EL (cell line): ENCODE measurements around the gene MYL9.
"Not testable (repeated sequence)": the region's sequence is repeated elsewhere in the genome, so short reads cannot be mapped to it uniquely, and the experiment has no call there.

Experiments used
- DNase-seq: peaks from one replicate; pipeline ENCODE4 v3.0.0-alpha.2; 2016

MYL9 gene

GRCh38 chr20:36541227-36541767 is at the start of gene MYL9:
TSS of gene MYL9 (plus strand) at chr20:36541519. CDS start at chr20:36544885, 3,366 bp downstream.
- DNase-seq: peak; percentile 89

GRCh38 chr20:36491901-36492617 is 49.3 kb upstream of the MYL9 start:
- DNase-seq: peak; percentile 67

GRCh38 chr20:36493051-36493800 is 48.1 kb upstream of the MYL9 start:
- DNase-seq: no peak

- peak; percentile 87 for DNase-seq
Observed at GRCh38 chr20:36493801-36494114, 47.6 kb upstream of the MYL9 start.

GRCh38 chr20:36496707-36497669 is 44.3 kb upstream of the MYL9 start:
- DNase-seq: no peak

GRCh38 chr20:36497856-36498255 is 43.5 kb upstream of the MYL9 start:
- peak; percentile 33 for DNase-seq

- DNase-seq: no peak
Observed at GRCh38 chr20:36498386-36499179, 42.7 kb upstream of the MYL9 start.

- no peak for DNase-seq
Observed at GRCh38 chr20:36499211-36499610, 42.1 kb upstream of the MYL9 start.

- DNase-seq: peak; percentile 86
Observed at GRCh38 chr20:36499723-36500501, 41.4 kb upstream of the MYL9 start.

- no peak for DNase-seq
Observed at GRCh38 chr20:36501367-36502006, 39.8 kb upstream of the MYL9 start.

- no peak for DNase-seq
Observed at GRCh38 chr20:36504295-36504694, 37.0 kb upstream of the MYL9 start.

- DNase-seq: no peak
Observed at GRCh38 chr20:36506253-36506652, 35.1 kb upstream of the MYL9 start.

GRCh38 chr20:36507746-36508145 is 33.6 kb upstream of the MYL9 start:
- no peak for DNase-seq

- DNase-seq: no peak
Observed at GRCh38 chr20:36519012-36519719, 22.2 kb upstream of the MYL9 start.

- DNase-seq: peak; percentile 50
Observed at GRCh38 chr20:36519944-36520343, 21.4 kb upstream of the MYL9 start.

GRCh38 chr20:36521526-36521925 is 19.8 kb upstream of the MYL9 start:
- DNase-seq: no peak

- not testable (repeated sequence) for DNase-seq
Observed at GRCh38 chr20:36522412-36522811, 18.9 kb upstream of the MYL9 start.

- DNase-seq: no peak
Observed at GRCh38 chr20:36523341-36523740, 18.0 kb upstream of the MYL9 start.

GRCh38 chr20:36525620-36526365 is 15.5 kb upstream of the MYL9 start:
- no peak for DNase-seq
